CD4-positive, alpha-beta T cell treated with Interleukin-15 for 4 hours (primary cell): ENCODE measurements around the gene ZNF823.
A peak's percentile ranks its signal among the peaks of the same experiment; 100 is the strongest.
"Not testable (repeated sequence)": the region's sequence is repeated elsewhere in the genome, so short reads cannot be mapped to it uniquely, and the experiment has no call there.

Source experiments
- DNase-seq: peaks from one replicate; pipeline ENCODE4 v3.0.0-alpha.2; 2020; ENCODE audit warnings: low spot score

The ZNF823 gene

DNA sequence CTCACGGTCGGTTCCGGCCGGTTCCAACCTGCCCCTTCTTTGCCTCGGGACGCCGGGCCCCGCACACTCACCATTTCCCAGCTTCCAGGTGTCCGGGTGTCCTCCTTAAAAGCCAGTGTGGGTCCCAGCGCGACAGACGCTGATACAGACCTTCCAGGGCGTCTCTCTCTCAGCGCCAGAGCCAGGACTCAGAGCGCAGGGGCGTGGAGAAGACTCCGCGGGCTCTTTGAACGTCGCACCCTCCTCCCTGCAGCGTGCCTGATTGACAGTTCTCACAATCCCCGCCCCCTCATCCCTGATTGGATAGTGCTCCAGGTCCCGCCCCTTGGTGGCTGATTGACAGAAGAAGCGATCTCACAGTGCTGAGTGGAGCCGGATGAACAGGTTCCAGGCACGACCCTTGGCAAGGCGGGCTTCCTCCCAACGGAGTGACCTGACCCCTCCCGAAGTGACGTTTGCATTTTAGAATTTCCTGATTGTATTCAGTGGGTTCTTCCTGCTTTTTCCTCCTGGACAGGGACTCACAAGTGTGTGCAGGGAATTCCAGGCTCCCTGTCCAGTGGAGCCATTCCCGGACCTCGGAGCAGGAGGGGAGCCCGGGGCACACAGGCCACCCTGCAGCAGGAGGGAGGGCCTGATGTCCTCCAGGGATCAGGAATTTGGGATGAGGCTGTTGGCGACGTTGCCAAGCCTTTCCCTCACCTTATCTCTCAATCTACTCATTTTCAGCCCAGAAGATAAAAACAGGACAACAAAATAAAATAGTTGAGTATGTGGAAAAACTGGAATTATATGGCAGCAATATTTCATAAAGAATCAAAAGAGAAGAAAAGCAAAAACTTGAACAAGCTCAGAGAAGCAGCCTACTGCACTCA is at the start of gene ZNF823:
ZNF823 (minus strand) TSS at position 201 of the 875 bp plus-strand sequence; CDS start at position 74, 127 bp downstream.
- peak; percentile 98 for DNase-seq

DNA sequence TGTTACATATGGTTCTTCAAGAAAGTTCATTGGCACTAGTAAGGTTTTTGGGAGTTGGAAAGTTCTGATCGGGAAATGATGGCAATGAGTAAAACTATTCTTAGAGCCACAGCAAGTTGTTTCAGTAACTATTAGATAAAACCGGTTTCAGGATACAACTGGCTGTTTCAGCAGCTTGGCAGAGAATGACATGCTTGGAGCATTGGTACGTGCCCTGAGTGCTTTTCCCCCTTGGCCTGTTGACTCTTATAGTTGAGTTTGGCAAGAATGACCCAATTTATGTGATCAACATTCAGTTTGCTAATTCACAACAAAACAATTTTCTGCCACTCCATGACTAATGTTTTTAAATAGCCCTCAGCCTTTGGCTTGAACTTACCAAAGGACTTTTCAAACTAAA is 48.8 kb upstream of the ZNF823 start:
- no peak for DNase-seq

DNA sequence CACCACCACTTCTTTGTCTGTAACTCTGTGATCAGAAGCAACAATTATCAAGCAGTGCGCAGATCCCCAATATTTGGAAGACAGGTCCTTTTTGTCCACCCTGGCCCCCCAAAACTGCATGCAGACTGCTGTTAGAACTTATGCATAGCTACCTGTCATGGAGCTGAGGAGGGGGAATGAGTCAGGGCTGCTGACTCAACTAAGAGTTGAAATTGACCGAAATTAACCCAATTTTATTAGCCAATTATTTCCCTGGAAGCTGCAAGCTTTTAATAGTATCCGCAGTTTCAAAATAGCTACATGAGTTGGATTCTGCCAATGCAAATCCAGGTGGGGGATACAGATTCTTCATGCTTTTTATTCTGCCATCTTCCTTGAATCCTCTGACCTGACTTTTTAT is 45.6 kb upstream of the ZNF823 start:
- DNase-seq, result no peak

DNA sequence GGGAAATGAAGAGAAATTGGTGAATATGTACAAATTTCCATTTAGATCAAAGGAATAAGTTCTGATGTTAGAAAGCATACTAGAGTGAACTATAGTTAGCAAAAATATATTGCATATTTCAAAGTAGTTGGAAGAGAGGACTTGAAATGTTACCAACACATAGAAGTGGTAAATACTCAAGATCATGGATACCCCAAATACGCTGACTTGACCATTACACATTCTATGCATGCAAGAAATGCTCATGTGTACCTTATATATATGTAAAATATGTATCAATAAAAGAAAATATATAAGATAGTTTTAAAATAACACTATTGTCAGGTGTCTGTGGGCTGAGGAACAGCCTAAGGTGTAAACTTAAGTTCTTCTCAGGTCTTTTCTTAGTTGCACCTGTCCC is 45.0 kb upstream of the ZNF823 start:
- DNase-seq, result no peak

GRCh38 chr19:11781295-11782057 is 42.7 kb upstream of the ZNF823 start:
- no peak for DNase-seq

- DNase-seq, result no peak
These were observed 41.8 kb upstream of the ZNF823 start for GRCh38 chr19:11780431-11781020.

- DNase-seq, result not testable (repeated sequence)
These were observed 37.9 kb upstream of the ZNF823 start for GRCh38 chr19:11776669-11777068.

GRCh38 chr19:11771520-11771919 is 32.8 kb upstream of the ZNF823 start:
- not testable (repeated sequence) for DNase-seq

DNA sequence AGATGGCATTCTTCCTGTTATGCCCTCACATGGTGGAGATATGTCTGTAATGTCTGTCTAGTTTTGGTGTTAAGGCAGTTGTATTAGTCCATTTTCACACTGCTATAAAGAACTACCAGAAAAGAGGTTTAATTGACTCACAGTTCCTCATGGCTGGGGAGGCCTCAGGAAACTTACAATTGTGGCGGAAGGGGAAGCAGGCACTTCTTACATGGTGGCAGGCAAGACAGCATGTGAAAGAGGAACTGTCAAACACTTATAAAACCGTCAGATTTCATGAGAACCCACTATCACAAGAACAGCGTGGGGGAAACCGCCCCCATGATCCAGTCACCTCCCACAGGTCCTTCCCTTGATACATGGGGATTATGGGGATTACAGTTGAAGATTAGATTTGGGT is 31.2 kb upstream of the ZNF823 start:
- no peak for DNase-seq

GRCh38 chr19:11767633-11768133 is 28.9 kb upstream of the ZNF823 start:
- DNase-seq, result peak; percentile 23

GRCh38 chr19:11766597-11767591 is 28.1 kb upstream of the ZNF823 start, which contains the start of gene ZNF441:
Gene ZNF441 (plus strand): TSS chr19:11767000. CDS start chr19:11767194, 194 bp downstream.
- peak; percentile 93 for DNase-seq

DNA sequence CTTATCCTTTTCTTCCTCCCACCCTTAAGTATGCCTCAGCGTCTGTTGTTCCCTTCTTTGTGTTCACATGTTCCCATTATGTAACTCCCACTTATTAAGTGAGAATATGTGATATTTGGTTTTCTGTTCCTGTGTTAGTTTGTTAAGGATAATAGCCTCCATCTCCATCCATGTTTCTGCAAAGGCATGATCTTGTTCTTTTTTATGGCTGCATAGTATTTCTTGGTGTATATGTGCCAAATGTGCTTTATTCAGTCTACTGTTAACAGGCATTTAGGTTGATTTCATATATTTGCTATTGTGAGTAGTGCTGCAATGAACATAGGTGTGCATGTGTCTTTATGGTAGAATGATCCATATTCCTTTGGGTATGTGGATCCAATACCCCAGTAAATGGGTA is 24.9 kb upstream of the ZNF823 start:
- DNase-seq, result no peak

DNA sequence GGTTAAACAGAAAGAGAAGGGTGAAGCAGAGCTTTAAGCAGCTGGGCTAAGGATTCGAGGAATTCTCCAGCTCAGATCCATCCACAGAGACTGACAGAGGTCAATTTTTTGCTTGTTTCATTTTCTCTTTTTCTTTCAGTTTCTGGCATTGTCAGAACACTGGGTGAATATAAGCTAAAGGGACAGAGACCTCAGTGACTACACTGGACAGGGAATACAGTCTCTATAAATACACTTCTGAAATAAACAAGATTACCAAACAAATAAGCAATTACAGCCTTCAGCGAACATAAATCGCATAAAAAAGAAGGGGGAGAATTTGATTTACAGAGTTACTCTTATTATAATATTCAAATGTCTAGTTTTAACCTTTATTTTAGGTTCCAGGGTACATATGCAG is 24.4 kb upstream of the ZNF823 start:
- no peak for DNase-seq

GRCh38 chr19:11759805-11760204 is 21.1 kb upstream of the ZNF823 start:
- DNase-seq, result no peak

DNA sequence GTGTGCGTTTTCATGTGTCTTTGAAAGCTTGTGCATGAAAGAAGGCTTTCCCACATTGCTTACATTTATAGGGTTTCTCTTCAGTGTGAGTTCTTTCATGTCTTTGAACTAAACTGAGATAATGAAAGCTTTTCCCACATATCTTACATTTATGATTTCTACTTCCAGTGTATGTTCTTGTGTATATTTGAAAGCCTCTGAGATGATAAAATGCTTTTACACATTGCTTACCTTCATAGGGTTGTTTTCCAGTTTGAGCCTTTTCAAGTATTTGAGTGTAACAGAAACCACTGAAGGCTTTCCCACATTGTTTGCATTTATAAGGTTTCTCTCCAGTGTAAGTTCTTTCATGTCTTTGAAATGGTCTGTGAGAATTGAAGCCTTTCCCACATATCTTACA is 18.2 kb upstream of the ZNF823 start:
- DNase-seq, result no peak

DNA sequence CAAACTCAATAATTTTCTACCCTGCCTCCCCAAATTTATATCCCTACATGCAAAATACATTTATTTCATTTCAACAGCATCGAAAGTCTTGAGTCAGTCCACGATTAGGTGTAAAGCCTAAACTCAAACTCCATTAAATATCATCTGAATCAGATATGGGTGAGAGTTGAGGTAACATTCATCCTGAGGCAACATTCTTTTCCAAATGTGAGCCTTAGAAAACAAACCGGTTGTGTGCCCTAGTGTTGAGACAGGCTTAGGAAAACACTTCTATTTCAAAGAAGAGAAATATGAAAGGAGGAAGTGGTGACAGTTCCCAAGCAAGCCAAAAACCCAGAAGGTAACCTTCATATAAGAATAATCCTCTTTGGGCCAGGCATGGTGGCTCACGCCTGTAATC is 15.9 kb upstream of the ZNF823 start:
- no peak for DNase-seq

- no peak for DNase-seq
These were observed 13.5 kb upstream of the ZNF823 start for GRCh38 chr19:11752244-11752736.

DNA sequence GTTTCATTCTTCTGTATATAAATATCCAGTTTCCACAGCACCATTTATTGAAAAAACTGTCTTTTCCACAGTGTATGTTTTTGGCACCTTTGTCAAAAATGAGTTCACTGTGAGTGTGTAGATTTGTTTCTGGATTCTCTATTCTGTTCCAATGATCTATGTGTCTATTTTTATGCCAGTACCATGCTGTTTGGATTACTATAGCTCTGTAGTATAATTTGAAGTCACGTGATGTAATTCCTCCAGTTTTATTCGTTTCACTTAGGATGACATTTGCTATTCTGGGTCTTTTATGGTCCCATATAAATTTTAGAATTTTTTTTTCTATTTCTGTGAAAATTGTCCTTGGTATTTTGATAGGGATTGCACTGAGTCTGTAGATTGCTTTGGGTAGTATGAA is 11.0 kb upstream of the ZNF823 start:
- DNase-seq, result no peak

GRCh38 chr19:11747277-11747676 is 8.5 kb upstream of the ZNF823 start:
- DNase-seq, result no peak

GRCh38 chr19:11745869-11746268 is 7.1 kb upstream of the ZNF823 start:
- no peak for DNase-seq
